ENCODE results near the gene SERPINA1. TPM values are rescaled to one million over a fixed set of nuclear protein-coding genes. Genes with fewer than 3 reads are reported as not detected.

The SERPINA1 gene
- total and polyA plus RNA-seq, 2 experiments from 2014 or later = 3,480 to 5,074 TPM

DNA sequence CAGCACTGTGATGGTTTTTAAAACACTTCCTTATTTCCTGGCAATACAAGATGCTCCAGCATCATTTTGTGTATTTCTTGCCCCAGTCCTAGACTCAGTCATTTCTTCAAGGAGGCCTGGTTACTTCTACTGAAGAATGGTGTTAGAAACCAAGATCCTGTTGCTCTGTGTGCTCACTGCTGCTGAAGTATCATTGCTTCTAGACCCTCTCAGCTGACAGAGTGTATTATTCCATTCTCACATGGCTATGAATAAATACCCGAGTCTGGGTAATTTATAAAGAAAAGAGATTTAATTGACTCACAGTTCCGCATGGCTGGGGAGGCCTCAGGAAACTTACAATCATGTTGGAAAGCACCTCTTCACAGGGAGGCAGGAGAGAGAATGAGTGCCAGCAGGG, 50.4 kb downstream of the SERPINA1 start:
- Histone ChIP-seq H3K36me3 (replicated peaks; ENCODE audit: insufficient read depth, low read depth) (no peaks in the 10 kb centered on the region), H3K27me3 (no peaks in the 10 kb centered on the region), H4K20me1 (ENCODE audit: insufficient read depth, poor library complexity, severe bottlenecking) (no peaks in the 10 kb centered on the region), H3K9me2 (replicated peaks; ENCODE audit: insufficient read depth) (no peaks in the 10 kb centered on the region), H3K4me2 (no peak overlapping the region), H3K27ac (no peak overlapping the region), H3K4me1 (ENCODE audit: insufficient read depth) (peaks cover 10% of the 10 kb centered on the region), H3K79me2 (no peaks in the 10 kb centered on the region), H2AFZ (no peak overlapping the region), H3K9me3 (ENCODE audit: low read depth) (no peaks in the 10 kb centered on the region), H3K4me3 (no peak overlapping the region)
- 92% methylated on average over 2 of the region's 2 CpGs for WGBS (ENCODE audit: low lambda C conversion rate, missing lambda C conversion rate)
- no peak for DNase-seq (ENCODE audit: low spot score)
- TF ChIP-seq EZH2phosphoT487 (IDR thresholded peaks at IDR 0.05; ENCODE audit: low read depth, severe bottlenecking, unreplicated experiment) (no peak), EZH2 (IDR thresholded peaks at IDR 0.05; ENCODE audit: borderline replicate concordance) (no peak)
- TF ChIP-seq, protein P1, sequence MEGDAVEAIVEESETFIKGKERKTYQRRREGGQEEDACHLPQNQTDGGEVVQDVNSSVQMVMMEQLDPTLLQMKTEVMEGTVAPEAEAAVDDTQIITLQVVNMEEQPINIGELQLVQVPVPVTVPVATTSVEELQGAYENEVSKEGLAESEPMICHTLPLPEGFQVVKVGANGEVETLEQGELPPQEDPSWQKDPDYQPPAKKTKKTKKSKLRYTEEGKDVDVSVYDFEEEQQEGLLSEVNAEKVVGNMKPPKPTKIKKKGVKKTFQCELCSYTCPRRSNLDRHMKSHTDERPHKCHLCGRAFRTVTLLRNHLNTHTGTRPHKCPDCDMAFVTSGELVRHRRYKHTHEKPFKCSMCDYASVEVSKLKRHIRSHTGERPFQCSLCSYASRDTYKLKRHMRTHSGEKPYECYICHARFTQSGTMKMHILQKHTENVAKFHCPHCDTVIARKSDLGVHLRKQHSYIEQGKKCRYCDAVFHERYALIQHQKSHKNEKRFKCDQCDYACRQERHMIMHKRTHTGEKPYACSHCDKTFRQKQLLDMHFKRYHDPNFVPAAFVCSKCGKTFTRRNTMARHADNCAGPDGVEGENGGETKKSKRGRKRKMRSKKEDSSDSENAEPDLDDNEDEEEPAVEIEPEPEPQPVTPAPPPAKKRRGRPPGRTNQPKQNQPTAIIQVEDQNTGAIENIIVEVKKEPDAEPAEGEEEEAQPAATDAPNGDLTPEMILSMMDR (IDR thresholded peaks at IDR 0.05; ENCODE audit: poor library complexity) = no peak

DNA sequence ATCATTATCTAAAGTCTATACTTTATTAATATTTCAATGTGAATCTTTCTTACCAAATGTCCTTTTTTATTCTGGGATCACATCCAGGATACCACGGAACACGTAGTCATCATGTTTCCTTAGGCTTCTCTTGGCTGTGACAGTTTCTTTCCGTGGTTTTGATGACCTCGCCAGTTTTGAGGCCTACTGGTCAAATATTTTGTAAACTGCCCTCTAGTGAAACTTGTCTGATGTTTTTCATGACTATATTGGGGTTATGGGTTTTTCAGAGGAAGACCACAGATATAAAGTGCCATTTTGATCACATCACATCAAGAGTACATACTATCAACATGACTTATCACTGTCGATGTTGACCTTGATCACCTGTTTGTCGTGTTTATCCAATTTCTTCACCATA, 51.1 kb downstream of the SERPINA1 start:
- Histone ChIP-seq H3K9me2 (replicated peaks; ENCODE audit: insufficient read depth) (no peaks in the 10 kb centered on the region), H3K36me3 (replicated peaks; ENCODE audit: insufficient read depth, low read depth) (no peaks in the 10 kb centered on the region), H3K4me3 (no peak overlapping the region), H3K27me3 (no peaks in the 10 kb centered on the region), H3K79me2 (no peaks in the 10 kb centered on the region), H3K4me2 (no peak overlapping the region), H4K20me1 (ENCODE audit: insufficient read depth, poor library complexity, severe bottlenecking) (no peaks in the 10 kb centered on the region), H3K9me3 (ENCODE audit: low read depth) (no peaks in the 10 kb centered on the region), H3K27ac (no peak overlapping the region), H3K4me1 (ENCODE audit: insufficient read depth) (peaks cover 10% of the 10 kb centered on the region), H2AFZ (no peak overlapping the region)
- TF ChIP-seq EZH2phosphoT487 (IDR thresholded peaks at IDR 0.05; ENCODE audit: low read depth, severe bottlenecking, unreplicated experiment) (no peak), EZH2 (IDR thresholded peaks at IDR 0.05; ENCODE audit: borderline replicate concordance) (no peak)
- TF ChIP-seq, protein P1 (IDR thresholded peaks at IDR 0.05; ENCODE audit: poor library complexity) = no peak
- WGBS (ENCODE audit: low lambda C conversion rate, missing lambda C conversion rate) = 93% methylated on average over 6 of the region's 6 CpGs
- DNase-seq (ENCODE audit: low spot score) = no peak

DNA sequence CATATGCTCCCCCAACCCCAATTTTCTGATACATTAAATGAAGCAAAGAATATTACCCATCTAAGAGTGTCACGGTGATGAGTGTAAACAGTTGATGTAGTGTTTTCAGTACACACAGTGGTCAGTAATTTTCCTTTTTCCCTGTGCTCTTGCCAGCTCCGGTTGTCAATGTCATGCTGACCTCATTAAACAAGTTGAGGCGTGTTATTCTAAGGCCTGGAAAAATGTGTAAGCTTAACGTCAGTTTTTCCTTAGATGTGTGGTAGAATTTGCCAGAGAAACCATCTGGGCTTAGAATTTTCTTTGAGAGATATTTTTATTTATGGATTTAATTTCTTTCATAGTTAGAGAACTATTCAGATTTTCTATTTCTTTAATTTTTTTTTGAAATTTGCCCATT, 53.5 kb downstream of the SERPINA1 start:
- no peak for TF ChIP-seq EZH2phosphoT487 (IDR thresholded peaks at IDR 0.05; ENCODE audit: low read depth, severe bottlenecking, unreplicated experiment)
- TF ChIP-seq, protein P1 (IDR thresholded peaks at IDR 0.05; ENCODE audit: poor library complexity) = no peak
- no peak for TF ChIP-seq EZH2 (IDR thresholded peaks at IDR 0.05; ENCODE audit: borderline replicate concordance)

DNA sequence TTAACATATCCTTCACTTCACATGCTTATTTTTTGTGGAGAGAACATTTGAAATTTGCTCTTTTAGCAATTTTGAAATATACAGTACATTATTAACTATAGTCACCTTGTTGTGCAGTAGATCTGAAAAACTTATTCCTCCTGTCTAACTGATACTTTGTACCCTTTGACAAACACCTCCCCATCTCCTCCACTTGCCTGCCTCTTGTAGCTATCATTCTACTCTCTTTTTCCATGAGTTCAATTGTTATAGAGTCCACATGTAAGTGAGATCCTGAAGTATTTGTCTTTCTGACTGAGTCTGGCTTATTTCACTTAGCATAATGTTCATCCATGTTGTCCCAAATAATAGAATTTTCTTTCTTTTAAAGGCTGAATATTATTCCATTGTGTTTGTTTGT, 55.8 kb downstream of the SERPINA1 start:
- no peaks in the 10 kb centered on the region for H3K27me3 ChIP-seq
- H3K36me3 ChIP-seq (replicated peaks; ENCODE audit: insufficient read depth, low read depth) = no peaks in the 10 kb centered on the region
- H3K9me3 ChIP-seq (ENCODE audit: low read depth) = no peaks in the 10 kb centered on the region
- no peaks in the 10 kb centered on the region for H3K4me1 ChIP-seq (ENCODE audit: insufficient read depth)
- TF ChIP-seq, protein P1 (IDR thresholded peaks at IDR 0.05; ENCODE audit: poor library complexity) = no peak
- TF ChIP-seq EZH2phosphoT487 (IDR thresholded peaks at IDR 0.05; ENCODE audit: low read depth, severe bottlenecking, unreplicated experiment) = no peak
- TF ChIP-seq EZH2 (IDR thresholded peaks at IDR 0.05; ENCODE audit: borderline replicate concordance) = no peak
- no peak overlapping the region for H3K4me2 ChIP-seq
- H3K4me3 ChIP-seq = no peak overlapping the region
- no peak overlapping the region for H3K27ac ChIP-seq
- H4K20me1 ChIP-seq (ENCODE audit: insufficient read depth, poor library complexity, severe bottlenecking) = no peaks in the 10 kb centered on the region
- no peak overlapping the region for H2AFZ ChIP-seq
- no peaks in the 10 kb centered on the region for H3K9me2 ChIP-seq (replicated peaks; ENCODE audit: insufficient read depth)
- no peaks in the 10 kb centered on the region for H3K79me2 ChIP-seq
- no peak for DNase-seq (ENCODE audit: low spot score)

More for the DNA sequence above, 53.5 kb downstream of the SERPINA1 start:
- Histone ChIP-seq H3K4me3 (no peak overlapping the region), H3K79me2 (no peaks in the 10 kb centered on the region), H3K27me3 (no peaks in the 10 kb centered on the region), H3K27ac (no peak overlapping the region), H3K36me3 (replicated peaks; ENCODE audit: insufficient read depth, low read depth) (no peaks in the 10 kb centered on the region), H3K4me1 (ENCODE audit: insufficient read depth) (no peaks in the 10 kb centered on the region), H3K4me2 (no peak overlapping the region), H3K9me2 (replicated peaks; ENCODE audit: insufficient read depth) (no peaks in the 10 kb centered on the region), H4K20me1 (ENCODE audit: insufficient read depth, poor library complexity, severe bottlenecking) (no peaks in the 10 kb centered on the region), H2AFZ (no peak overlapping the region), H3K9me3 (ENCODE audit: low read depth) (no peaks in the 10 kb centered on the region)
- no peak for DNase-seq (ENCODE audit: low spot score)
- WGBS (ENCODE audit: low lambda C conversion rate, missing lambda C conversion rate) = 56% methylated on average over 4 of the region's 4 CpGs
